Karpas-422 (cell line): Measurements from ENCODE around the gene PEX11B. TPM values are rescaled to one million over a fixed set of nuclear protein-coding genes. Genes with fewer than 3 reads are reported as not detected.

Source experiments
- DNase-seq: peaks from one replicate; pipeline ENCODE4 v3.0.0-alpha.2; 2015
- H2AFZ ChIP-seq: fragments of 200-600 bp; sonication (generic); 2 replicates; pipeline ENCODE4 v1.6.1; 2014; ENCODE audit warnings: antibody characterized with exemption, low read length, mixed read lengths
- H3K27ac ChIP-seq: fragments of 200-600 bp; sonication (generic); 2 replicates; pipeline ENCODE4 v1.5.1; 2014; ENCODE audit warnings: mild to moderate bottlenecking, low read length, moderate library complexity
- H3K27me3 ChIP-seq: fragments of 200-600 bp; sonication (generic); 2 replicates; pipeline ENCODE4 v1.6.1; 2014; ENCODE audit warnings: low read length, mixed read lengths
- H3K36me3 ChIP-seq: fragments of 200-600 bp; sonication (generic); 2 replicates; pipeline ENCODE4 v1.6.1; 2014; ENCODE audit warnings: low read length, mixed read lengths; ENCODE audit not compliant: insufficient read depth
- H3K4me1 ChIP-seq: fragments of 200-600 bp; sonication (generic); 2 replicates; pipeline ENCODE4 v1.6.1; 2014; ENCODE audit warnings: mild to moderate bottlenecking, low read length, mixed read lengths
- H3K4me2 ChIP-seq: fragments of 200-600 bp; sonication (generic); 2 replicates; pipeline ENCODE4 v1.6.1; 2014; ENCODE audit warnings: low read length, low read depth, mild to moderate bottlenecking; ENCODE audit not compliant: poor library complexity, severe bottlenecking
- H3K4me3 ChIP-seq: fragments of 200-600 bp; sonication (generic); 2 replicates; pipeline ENCODE4 v1.5.1; 2014; ENCODE audit warnings: mild to moderate bottlenecking, antibody characterized with exemption, low read length, mixed read lengths
- H3K79me2 ChIP-seq: fragments of 200-600 bp; sonication (generic); 2 replicates; pipeline ENCODE4 v1.6.1; 2014; ENCODE audit warnings: mild to moderate bottlenecking, low read length, mixed read lengths
- H3K9ac ChIP-seq: fragments of 200-600 bp; sonication (generic); 2 replicates; pipeline ENCODE4 v1.6.0; 2014; ENCODE audit warnings: low read length
- H3K9me2 ChIP-seq: fragments of 200-600 bp; sonication (generic), shearing (Covaris generic); replicated peaks from 2 replicates; pipeline ENCODE4 v1.6.0; 2014; ENCODE audit warnings: mild to moderate bottlenecking, low read length, moderate library complexity; ENCODE audit not compliant: insufficient read depth
- H3K9me3 ChIP-seq: fragments of 300-700, 200-600 bp; sonication (generic); 2 replicates; pipeline ENCODE4 v1.6.1; 2014; ENCODE audit warnings: low read length, mixed read lengths
- H4K20me1 ChIP-seq: fragments of 200-600 bp; sonication (generic); 2 replicates; pipeline ENCODE4 v1.6.1; 2014; ENCODE audit warnings: mild to moderate bottlenecking, antibody characterized with exemption, low read length, low read depth; ENCODE audit not compliant: insufficient read depth
- total RNA-seq: library from RNA; depleted of rRNA; stranded (reverse); fragments of >200 nt; shearing (Covaris generic); gene quantifications from 2 replicates; pipeline ENCODE4 v1.2.3, GENCODE V29; 2014; ENCODE audit warnings: low replicate concordance; rRNA removed

The PEX11B gene
- total RNA-seq, 1 experiment from 2014 or later = 51.7 TPM

- Histone ChIP-seq H3K4me1 (peaks cover 16% of the 10 kb centered on the region), H3K4me3 (no peak overlapping the region), H3K9me2 (no peaks in the 10 kb centered on the region), H4K20me1 (no peaks in the 10 kb centered on the region), H3K27ac (no peak overlapping the region), H3K79me2 (no peaks in the 10 kb centered on the region), H3K36me3 (no peaks in the 10 kb centered on the region), H3K9ac (no peak overlapping the region), H3K4me2 (no peak overlapping the region), H3K27me3 (no peaks in the 10 kb centered on the region), H3K9me3 (no peaks in the 10 kb centered on the region), H2AFZ (no peak overlapping the region)
- DNase-seq = no peak
Measured at GRCh38 chr1:145863282-145864018, 55.1 kb downstream of the PEX11B start.

Other genes with a start within 250 kb of the PEX11B start
- not detected in 2 replicates for gene PDZK1, start 211.3 kb downstream of the PEX11B start, total RNA-seq
- not detected in 2 replicates for gene CD160, start 199.2 kb downstream of the PEX11B start, total RNA-seq
- 14.2 and 21.8 TPM in 2 replicates for gene RNF115, start 94.6 kb downstream of the PEX11B start, total RNA-seq
- 33.4 and 57.7 TPM in 2 replicates for gene POLR3C, start 94.5 kb downstream of the PEX11B start, total RNA-seq
- 2.9 and 8.3 TPM in 2 replicates for gene NUDT17, start 73.1 kb downstream of the PEX11B start, total RNA-seq
- 13.5 and 16.8 TPM in 2 replicates for gene PIAS3, start 59.6 kb downstream of the PEX11B start, total RNA-seq
- gene ANKRD35, start 32.9 kb downstream of the PEX11B start, total RNA-seq = 0.11 TPM in 1 of 2 replicates, not detected in the other
- gene ITGA10, start 8.7 kb downstream of the PEX11B start, total RNA-seq = 1.4 and 1.5 TPM in 2 replicates
- gene RBM8A, start 8.8 kb upstream of the PEX11B start, total RNA-seq = 130 and 214 TPM in 2 replicates
- gene LIX1L, start 39.3 kb upstream of the PEX11B start, total RNA-seq = 35.8 and 49.4 TPM in 2 replicates
- gene ANKRD34A, start 45.9 kb upstream of the PEX11B start, total RNA-seq = 9.0 and 21.5 TPM in 2 replicates
- gene POLR3GL, start 46.0 kb upstream of the PEX11B start, total RNA-seq = 34.7 and 42.3 TPM in 2 replicates
- 130 and 269 TPM in 2 replicates for gene TXNIP, start 77.9 kb upstream of the PEX11B start, total RNA-seq
- gene HJV, start 103.0 kb upstream of the PEX11B start, total RNA-seq = not detected in 2 replicates
- under 0.01 and 0.15 TPM in 2 replicates for gene NBPF10, start 226.1 kb upstream of the PEX11B start, total RNA-seq